Spinal cord (tissue), 10 donors: ENCODE measurements around the gene PKHD1. TPM values are rescaled to one million over a fixed set of nuclear protein-coding genes. Genes with fewer than 3 reads are reported as not detected.

Experiments
- DNase-seq, 6 donors: peaks; one replicate each; pipeline versions ENCODE4 v3.0.0 to v3.0.0-alpha.2; 2013 to 2015; ENCODE audit warnings: low spot score in 6 of 6, low read depth in 4 of 6
- H3K27ac ChIP-seq: one replicate; pipeline ENCODE4 v1.5.1; 2013; ENCODE audit warnings: low read depth, low read length, control low read depth
- H3K27me3 ChIP-seq: one replicate; pipeline ENCODE4 v1.6.1; 2013; ENCODE audit warnings: low read length; ENCODE audit not compliant: control insufficient read depth, insufficient read depth
- H3K36me3 ChIP-seq: one replicate; pipeline ENCODE4 v1.6.1; 2013; ENCODE audit warnings: low read length; ENCODE audit not compliant: control insufficient read depth, insufficient read depth
- H3K4me1 ChIP-seq: one replicate; pipeline ENCODE4 v1.6.1; 2013; ENCODE audit warnings: low read length; ENCODE audit not compliant: control insufficient read depth, insufficient read depth
- H3K4me3 ChIP-seq: one replicate; pipeline ENCODE4 v1.5.1; 2013; ENCODE audit warnings: low read depth, low read length, control low read depth
- H3K9me3 ChIP-seq: one replicate; pipeline ENCODE4 v1.6.1; 2013; ENCODE audit warnings: low read length; ENCODE audit not compliant: control insufficient read depth, insufficient read depth
- WGBS: methylation state at CpG from one replicate; pipeline ENCODE4 v1.1.5; 2013; ENCODE audit warnings: missing lambda C conversion rate; ENCODE audit not compliant: insufficient coverage; 5-methylcytosine and 5-hydroxymethylcytosine counted together
- polyA plus RNA-seq, 2 donors: library from polyadenylated mRNA; unstranded; fragments of 120-200 nt; gene quantifications; one replicate each; pipeline ENCODE4 v1.2.1, GENCODE V29; 2013; ENCODE audit not compliant: insufficient read length in 2 of 2
- total RNA-seq, 2 donors: library from RNA; depleted of rRNA in 1 of 2; stranded (reverse); fragments of 120-200 nt in 1 of 2; fragments of >200 nt in 1 of 2; gene quantifications; one replicate each; pipeline versions ENCODE4 v1.2.3 to v1.2.4, GENCODE V29; 2013 to 2014
- donor health status: healthy.

The PKHD1 gene
- total and polyA plus RNA-seq, 4 donors = 0.10 to 0.20 (median 0.13) TPM

GRCh38 chr6:52013035-52013434, 74.4 kb downstream of the PKHD1 start:
- no peak overlapping the region for H3K27ac ChIP-seq

GRCh38 chr6:52012582-52012981, 74.8 kb downstream of the PKHD1 start:
- Histone ChIP-seq H3K36me3 (no peaks in the 10 kb centered on the region), H3K4me1 (no peaks in the 10 kb centered on the region), H3K27me3 (no peaks in the 10 kb centered on the region), H3K9me3 (no peaks in the 10 kb centered on the region), H3K4me3 (no peak overlapping the region), H3K27ac (no peak overlapping the region)
- no peak for DNase-seq
- no CpG with 5 or more reads among the region's 4 CpGs for WGBS

More at GRCh38 chr6:52013035-52013434, 74.4 kb downstream of the PKHD1 start:
- Histone ChIP-seq H3K36me3 (no peaks in the 10 kb centered on the region), H3K4me3 (no peak overlapping the region), H3K9me3 (no peaks in the 10 kb centered on the region), H3K4me1 (no peaks in the 10 kb centered on the region), H3K27me3 (no peaks in the 10 kb centered on the region)
- 71% methylated on average over 1 of the region's 1 CpG for WGBS
- DNase-seq = no peak

- Histone ChIP-seq H3K36me3 (no peaks in the 10 kb centered on the region), H3K4me3 (no peak overlapping the region), H3K27me3 (no peaks in the 10 kb centered on the region), H3K9me3 (no peaks in the 10 kb centered on the region), H3K27ac (no peak overlapping the region), H3K4me1 (no peaks in the 10 kb centered on the region)
- DNase-seq = peak in 3 of 6 donors; percentile 8 to 94 (median 38)
- no CpG with 5 or more reads among the region's 1 CpG for WGBS
These were observed 76.6 kb downstream of the PKHD1 start for GRCh38 chr6:52010806-52011205.

- no peaks in the 10 kb centered on the region for H3K4me1 ChIP-seq
- no peaks in the 10 kb centered on the region for H3K9me3 ChIP-seq
- peak in 1 of 6 donors; percentile 30 for DNase-seq
- no peak overlapping the region for H3K27ac ChIP-seq
- no CpG with 5 or more reads among the region's 6 CpGs for WGBS
- H3K36me3 ChIP-seq = no peaks in the 10 kb centered on the region
- H3K27me3 ChIP-seq = no peaks in the 10 kb centered on the region
- H3K4me3 ChIP-seq = no peak overlapping the region
These were observed 77.3 kb downstream of the PKHD1 start for GRCh38 chr6:52010145-52010544.

- H3K4me3 ChIP-seq = no peak overlapping the region
- H3K27me3 ChIP-seq = no peaks in the 10 kb centered on the region
- H3K36me3 ChIP-seq = no peaks in the 10 kb centered on the region
- no peaks in the 10 kb centered on the region for H3K4me1 ChIP-seq
- peak in 2 of 6 donors; percentile 35 to 67 for DNase-seq
- H3K27ac ChIP-seq = no peak overlapping the region
- H3K9me3 ChIP-seq = no peaks in the 10 kb centered on the region
- WGBS = 72% methylated on average over 4 of the region's 11 CpGs
These were observed 77.8 kb downstream of the PKHD1 start for GRCh38 chr6:52009466-52010140.

DNA sequence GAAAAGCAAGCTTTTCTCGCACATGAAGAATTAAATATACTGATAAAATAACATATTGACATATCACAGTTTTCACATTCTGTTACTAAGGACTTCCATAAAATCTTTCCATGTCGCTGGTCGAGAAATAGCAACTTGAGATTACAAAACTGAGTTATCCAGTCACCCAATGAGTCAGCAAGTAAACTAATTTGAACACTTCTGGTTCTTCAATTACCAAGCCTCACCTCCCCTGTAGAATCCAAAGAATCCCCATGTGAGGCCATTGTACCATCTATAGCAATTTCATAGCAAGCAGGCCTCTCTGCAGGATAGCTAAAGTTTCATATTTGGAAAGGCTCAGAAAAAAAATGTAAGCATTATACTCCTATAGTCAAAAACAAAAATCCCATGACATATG, 87.3 kb downstream of the PKHD1 start:
- Histone ChIP-seq H3K27ac (no peak overlapping the region), H3K36me3 (no peaks in the 10 kb centered on the region), H3K4me1 (no peaks in the 10 kb centered on the region), H3K27me3 (no peaks in the 10 kb centered on the region), H3K9me3 (no peaks in the 10 kb centered on the region), H3K4me3 (no peak overlapping the region)
- DNase-seq = no peak
- WGBS = 100% methylated on average over 2 of the region's 3 CpGs

DNA sequence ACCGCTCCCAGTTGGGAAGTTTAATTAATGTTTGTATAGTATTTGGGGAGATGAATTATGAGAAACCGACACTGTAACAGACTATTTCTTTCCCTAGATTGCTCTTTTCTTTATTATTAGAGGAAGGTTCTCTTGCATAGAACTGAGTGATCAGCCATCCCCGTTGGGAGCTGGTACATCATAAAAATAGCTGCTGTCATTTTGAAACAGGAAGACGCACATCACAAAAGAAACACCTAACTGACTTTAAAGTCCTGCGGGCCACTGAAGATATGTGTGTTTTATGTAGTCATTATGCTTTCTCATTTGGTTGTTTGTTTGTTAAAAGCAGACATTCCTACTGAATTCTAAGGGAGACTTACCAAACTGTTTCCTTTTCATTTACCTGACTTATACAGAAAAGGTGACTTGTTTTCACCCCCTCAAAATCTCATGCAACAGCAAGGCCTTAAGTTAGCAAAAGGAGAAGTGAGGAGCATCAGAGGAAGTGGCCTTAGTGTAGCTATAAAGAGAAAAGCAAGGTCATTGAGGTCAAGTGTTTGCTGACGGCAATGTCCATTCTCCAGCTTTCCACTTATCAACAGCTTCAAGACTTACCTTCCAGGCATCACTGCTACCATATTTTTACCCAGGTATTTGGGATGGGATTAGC, 91.0 kb downstream of the PKHD1 start:
- Histone ChIP-seq H3K27me3 (no peaks in the 10 kb centered on the region), H3K4me1 (no peaks in the 10 kb centered on the region), H3K4me3 (no peak overlapping the region), H3K36me3 (no peaks in the 10 kb centered on the region), H3K9me3 (no peaks in the 10 kb centered on the region), H3K27ac (no peak overlapping the region)
- DNase-seq = no peak
- no CpG with 5 or more reads among the region's 6 CpGs for WGBS

DNA sequence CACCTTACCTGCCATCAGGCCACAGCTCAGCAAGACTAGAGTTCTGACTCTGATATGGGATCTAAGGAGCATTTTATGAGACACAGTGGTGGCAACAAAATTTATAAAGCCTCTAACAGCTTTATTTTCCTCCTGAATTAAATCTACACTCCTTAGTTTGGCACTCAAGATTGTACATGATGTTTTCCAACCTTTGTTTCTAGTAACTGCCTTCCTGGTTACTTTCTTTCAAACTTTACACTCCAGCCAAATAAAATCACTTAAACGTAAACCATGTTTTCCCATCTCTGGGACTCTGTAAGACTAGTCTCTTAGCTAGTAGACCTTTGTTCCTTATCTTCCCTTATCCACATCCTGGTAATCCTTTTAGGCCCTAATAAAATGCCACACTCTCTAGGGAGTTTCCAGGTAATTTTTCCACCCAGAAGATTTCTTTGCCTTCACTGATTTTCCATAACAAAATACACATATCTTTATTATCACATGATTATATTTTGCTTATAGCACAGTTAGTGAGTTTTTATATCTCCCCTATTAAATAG, 92.1 kb downstream of the PKHD1 start:
- Histone ChIP-seq H3K27me3 (no peaks in the 10 kb centered on the region), H3K4me1 (no peaks in the 10 kb centered on the region), H3K9me3 (no peaks in the 10 kb centered on the region), H3K36me3 (no peaks in the 10 kb centered on the region), H3K27ac (no peak overlapping the region), H3K4me3 (no peak overlapping the region)
- no peak for DNase-seq
- 77% methylated on average over 1 of the region's 1 CpG for WGBS

- no peak overlapping the region for H3K27ac ChIP-seq
- no peaks in the 10 kb centered on the region for H3K9me3 ChIP-seq
- no peak overlapping the region for H3K4me3 ChIP-seq
- H3K36me3 ChIP-seq = no peaks in the 10 kb centered on the region
- WGBS = 44% methylated on average over 3 of the region's 3 CpGs
- no peaks in the 10 kb centered on the region for H3K4me1 ChIP-seq
- peak in 1 of 6 donors; percentile 76 for DNase-seq
- no peaks in the 10 kb centered on the region for H3K27me3 ChIP-seq
These were observed 94.5 kb downstream of the PKHD1 start for GRCh38 chr6:51992876-51993275.

GRCh38 chr6:51989789-51990188, 97.6 kb downstream of the PKHD1 start:
- Histone ChIP-seq H3K27me3 (no peaks in the 10 kb centered on the region), H3K4me1 (no peaks in the 10 kb centered on the region), H3K27ac (no peak overlapping the region), H3K36me3 (no peaks in the 10 kb centered on the region), H3K4me3 (no peak overlapping the region), H3K9me3 (no peaks in the 10 kb centered on the region)
- no CpG with 5 or more reads among the region's 1 CpG for WGBS
- DNase-seq = no peak
